IPS-11a (cell line): ENCODE measurements around the gene MEIS1.

Source experiments
- H3K4me3 ChIP-seq: one replicate; pipeline ENCODE4 v1.5.1; 2013; ENCODE audit warnings: low read depth, low read length, control low read depth

Gene MEIS1

GRCh38 chr2:66431274-66431642 lies 3.7 kb upstream of the MEIS1 start:
- no peak overlapping the region for H3K4me3 ChIP-seq

DNA sequence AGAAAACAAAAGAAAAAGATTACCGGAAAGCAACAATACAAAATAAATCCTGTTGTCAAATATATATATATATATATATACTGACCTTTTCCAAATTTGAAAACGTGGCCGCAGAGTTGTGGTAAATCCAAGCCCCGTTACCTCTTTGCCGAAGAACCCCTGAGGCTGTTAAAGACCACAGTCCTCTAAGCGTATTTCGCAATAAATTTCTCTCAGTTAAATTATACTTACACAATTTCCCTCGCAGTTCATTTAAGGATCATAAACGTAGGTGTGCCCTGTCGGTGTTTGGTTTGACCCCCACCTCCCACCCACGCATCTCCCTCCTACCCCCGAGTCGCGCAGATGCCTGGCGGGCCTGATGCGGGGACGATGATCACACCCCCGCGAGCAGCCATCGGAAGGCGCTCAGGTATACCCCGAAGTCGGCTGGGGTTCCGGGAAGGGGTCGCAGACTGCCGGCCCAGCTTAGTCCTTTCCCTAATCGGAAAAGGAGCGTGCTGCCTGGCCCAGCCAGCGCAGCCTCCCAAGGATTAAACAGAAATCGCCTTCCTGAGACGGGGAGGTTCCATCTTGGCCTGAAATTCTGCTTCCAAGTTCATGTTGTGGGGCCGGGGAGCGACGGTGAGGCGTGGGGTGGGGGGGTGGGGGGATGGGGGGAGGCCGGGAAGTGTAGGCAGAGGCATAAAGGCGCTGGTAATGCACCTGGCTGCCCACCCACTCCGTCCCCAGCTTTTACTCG lies 2.9 kb upstream of the MEIS1 start:
- H3K4me3 ChIP-seq, result no peak overlapping the region

DNA sequence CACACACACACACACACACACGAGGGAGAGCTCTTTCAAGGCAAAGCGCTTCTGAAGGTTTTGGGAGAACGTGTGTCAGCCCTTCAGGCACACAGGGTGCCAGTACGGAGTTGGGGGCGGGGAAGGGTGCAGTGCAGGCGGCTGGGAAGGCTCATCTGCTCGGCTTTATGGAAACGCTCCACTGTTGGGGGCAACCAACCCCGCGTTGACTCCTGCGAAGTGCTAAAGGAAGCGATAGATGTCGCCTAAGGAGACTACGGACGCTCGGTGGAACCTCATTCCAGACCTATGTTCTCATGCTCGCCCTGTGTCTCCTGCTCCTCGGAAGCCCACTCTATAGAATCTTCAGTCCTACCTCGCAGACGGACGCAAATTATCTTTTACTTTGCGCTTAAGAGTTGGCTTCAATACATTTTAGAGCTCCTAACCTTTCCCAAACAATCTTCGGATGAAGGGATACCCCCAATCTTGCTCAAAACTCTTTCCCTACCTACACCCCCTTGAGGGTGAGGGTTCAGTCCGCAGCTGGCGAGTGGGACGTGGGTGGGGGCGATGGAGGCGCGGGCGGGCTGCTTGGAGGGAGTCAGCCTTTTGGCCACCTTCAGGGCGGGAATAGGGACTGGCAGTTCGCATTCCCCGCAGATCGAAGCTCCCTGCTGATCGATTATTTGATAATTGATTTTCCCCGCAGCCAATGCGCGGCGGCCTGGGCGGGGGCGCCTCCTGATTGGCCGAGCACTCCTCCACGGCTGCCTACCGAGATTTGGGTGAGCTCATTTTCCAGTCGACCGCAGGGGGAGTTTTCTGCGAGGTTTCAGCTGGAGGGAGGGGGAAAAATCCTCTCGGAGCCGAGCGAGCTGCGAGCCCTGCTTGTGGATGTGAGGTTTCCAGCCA lies 1.9 kb upstream of the MEIS1 start:
- H3K4me3 ChIP-seq, result peak overlapping the region; percentile 38

DNA sequence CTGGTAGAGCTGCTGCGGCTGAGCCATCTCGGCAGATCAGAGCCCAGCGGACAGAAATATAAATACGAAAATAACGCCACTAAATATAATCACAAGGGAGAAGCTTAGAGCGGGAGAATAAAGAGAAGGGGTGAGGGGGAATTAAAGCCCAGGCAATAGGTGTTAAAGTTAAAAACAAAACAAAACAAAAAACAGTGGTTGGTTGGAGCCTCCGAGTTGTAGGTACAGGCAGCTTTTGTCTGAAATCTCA lies 1.3 kb upstream of the MEIS1 start:
- peak overlapping the region; percentile 38 for H3K4me3 ChIP-seq

DNA sequence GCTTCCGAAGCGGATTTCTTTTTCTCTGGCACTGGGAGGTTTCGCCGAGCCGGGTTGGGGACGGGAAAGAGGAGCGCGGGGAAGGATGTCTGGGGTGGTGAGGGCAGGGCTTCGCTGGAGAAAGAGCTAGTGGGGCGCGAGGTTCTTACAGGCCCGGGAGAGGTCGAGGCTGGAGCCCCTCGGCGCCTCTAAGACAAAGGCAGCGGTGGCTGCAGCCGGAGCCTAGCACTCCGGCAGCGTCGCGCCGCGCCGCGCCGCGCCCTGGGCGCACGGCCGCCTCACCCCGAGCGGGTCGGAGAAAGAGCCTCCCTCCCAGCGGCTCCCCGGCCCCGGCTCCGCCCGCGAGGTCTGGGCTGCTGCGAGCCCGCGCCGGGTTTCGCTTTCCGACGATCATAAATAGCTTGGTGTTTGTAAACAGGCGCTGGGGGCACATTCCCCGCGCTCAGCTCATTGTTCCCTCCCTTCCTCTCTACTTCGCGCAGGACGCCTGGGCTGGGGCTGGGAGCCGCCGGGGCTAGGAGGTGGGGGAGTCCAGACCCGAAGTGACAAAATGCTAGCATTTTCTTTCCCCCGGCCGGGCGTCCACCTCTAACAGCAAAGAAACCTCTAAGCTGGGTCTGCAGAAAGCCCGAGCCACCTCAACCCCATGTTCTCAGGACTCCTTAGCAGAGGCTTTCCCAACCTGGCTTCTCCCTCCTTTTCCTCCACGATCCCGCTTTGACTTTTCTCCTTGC lies 813 bp upstream of the MEIS1 start:
- peak overlapping the region; percentile 38 for H3K4me3 ChIP-seq

DNA sequence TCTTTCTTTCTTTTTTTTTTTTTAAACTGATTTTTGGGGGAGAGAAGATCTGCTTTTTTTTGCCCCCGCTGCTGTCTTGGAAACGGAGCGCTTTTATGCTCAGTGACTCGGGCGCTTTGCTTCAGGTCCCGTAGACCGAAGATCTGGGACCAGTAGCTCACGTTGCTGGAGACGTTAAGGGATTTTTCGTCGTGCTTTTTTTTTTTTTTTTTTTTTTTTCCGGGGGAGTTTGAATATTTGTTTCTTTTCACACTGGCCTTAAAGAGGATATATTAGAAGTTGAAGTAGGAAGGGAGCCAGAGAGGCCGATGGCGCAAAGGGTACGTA lies 587 bp downstream of the MEIS1 start:
- H3K4me3 ChIP-seq, result no peak overlapping the region

DNA sequence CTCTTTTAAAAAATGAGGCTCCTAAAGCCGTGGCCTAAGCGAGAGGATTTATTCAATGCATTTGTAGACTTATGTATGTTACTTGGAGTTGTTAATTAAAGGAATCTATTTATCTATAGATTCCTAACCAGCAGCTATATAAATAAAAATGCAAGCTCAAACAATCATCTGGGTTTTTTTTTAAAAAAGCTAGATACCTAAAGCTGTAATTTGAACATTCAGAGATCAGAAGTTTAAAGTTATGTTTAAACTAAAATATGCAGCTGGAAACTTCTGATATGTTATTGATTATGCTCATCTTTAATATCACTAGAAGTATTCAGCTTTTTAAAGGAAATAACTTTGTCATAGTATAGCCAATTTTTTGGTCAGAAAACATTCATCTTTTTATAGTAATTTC lies 1.0 kb downstream of the MEIS1 start:
- H3K4me3 ChIP-seq, result no peak overlapping the region

- H3K4me3 ChIP-seq, result no peak overlapping the region
Measured at GRCh38 chr2:66436581-66437001, 1.7 kb downstream of the MEIS1 start.

GRCh38 chr2:66437109-66437690 lies 2.3 kb downstream of the MEIS1 start:
- H3K4me3 ChIP-seq, result no peak overlapping the region

GRCh38 chr2:66437691-66438497 lies 3.0 kb downstream of the MEIS1 start:
- no peak overlapping the region for H3K4me3 ChIP-seq

DNA sequence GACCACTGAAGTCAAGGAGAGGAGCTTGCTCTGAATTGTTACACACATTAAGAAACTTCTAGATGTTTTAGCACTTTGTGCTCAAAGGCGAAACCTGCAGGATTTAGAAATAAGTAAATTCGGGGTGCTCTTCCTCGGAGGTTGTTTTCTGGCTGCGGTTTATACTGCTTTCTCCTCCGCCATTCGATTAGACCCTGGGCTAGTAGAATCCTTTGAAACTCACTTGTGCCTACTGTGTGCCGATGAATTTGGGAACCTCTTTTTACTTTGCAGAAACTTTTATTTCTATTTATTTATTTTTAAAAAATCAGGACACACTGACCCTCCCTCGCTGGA lies 3.5 kb downstream of the MEIS1 start:
- H3K4me3 ChIP-seq, result no peak overlapping the region

- peak overlapping the region; percentile 6 for H3K4me3 ChIP-seq
Measured at GRCh38 chr2:66438891-66439811, 4.2 kb downstream of the MEIS1 start.

DNA sequence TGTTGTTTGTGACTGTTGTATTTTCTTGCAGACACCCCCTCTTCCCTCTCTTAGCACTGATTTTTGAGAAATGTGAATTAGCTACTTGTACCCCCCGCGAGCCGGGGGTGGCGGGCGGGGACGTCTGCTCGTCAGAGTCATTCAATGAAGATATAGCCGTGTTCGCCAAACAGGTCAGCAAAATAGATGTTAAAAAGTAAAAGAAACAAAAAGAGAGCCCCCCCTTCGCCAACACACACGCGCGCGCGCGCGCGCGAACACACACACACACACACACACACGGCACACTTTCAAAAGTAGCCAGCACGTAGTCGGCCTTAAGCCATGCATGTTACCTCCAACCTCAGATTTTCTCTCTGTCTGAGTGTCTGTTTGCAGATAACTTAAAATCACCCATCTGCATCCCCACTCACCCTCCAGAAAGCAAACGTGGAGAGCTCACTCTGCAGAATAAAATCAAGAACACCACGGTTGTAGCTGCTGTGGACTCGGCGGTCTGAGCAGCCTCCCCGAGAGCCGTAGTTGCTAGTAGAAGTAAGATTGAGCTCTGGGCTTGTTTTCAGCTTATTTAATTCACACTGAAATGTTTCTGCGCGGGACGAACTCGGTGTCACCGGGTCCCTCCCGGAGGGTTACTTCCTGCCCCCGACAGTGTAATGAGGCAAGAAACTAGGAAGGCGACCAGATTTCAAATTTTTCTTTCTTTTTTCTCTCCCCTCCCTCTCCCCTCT lies 5.1 kb downstream of the MEIS1 start:
- H3K4me3 ChIP-seq, result no peak overlapping the region

DNA sequence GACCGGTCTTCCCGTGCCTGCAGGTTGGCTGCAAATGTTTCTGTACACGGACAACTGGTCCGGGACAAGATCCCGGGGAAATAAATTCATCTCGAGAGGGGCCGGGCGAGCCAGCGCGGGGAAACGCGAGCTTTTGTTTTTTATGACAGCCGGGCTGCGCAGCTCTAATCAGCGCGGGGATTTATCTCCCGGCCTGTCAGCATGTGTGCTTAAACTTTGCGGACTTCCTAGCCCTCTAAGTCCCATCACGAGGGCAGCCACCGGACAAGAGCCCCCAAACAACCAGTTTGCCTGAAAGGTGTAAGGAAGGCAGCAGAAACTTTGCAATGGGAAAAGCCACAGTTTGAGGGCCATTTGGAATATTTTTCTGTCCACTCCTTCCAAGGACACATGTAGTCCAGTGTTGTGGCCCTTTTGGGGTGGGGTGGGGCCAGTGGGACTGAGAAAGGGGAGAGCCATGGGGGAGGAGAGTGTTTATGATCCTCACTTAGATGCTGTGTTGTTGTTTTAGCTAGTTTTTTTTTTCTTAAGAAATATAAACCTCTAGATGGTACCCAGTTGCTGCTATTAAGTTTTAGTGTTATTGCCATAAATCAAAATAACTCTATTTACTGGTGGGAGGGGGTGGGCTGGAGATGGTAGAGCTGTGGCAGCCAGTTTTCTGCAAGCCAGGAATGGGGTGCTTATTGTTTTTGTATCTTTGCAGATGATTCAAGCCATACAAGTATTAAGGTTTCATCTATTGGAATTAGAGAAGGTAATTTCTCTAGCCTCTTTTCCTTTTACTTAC lies 6.0 kb downstream of the MEIS1 start:
- no peak overlapping the region for H3K4me3 ChIP-seq

DNA sequence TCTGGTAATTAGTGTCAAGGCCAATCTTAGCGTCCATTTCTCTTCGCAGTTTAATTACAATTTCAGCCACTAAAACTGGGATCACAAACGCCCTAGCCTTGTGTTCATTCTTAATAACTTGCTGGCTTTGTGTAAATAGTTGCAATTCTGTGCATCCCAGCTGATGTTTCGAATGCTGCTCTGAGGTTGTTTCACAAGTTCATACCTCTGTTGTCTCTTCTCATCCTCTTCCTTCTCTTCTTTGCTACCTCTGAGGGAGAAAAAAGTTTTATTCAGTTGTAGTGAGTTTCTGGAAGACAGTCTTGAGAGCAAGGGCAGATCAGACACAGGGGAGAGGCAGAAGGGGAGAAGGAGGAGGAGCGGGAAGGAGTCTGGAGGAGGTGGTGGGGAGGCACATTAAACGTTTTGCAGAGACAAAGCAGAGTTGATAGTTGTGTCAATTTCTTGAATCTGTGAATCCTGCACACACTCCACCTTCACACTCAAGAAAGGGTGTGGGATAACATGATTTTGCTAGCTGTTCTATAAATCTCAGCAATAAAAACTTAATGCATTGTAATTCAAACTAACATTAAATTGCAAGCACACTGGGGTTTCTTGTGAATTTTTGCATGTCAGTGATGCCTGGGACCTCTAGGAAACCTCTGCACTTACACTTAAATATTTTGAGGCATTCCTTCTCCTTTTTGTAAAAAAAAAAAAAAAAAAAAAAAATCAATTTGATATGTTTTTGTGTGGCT lies 6.8 kb downstream of the MEIS1 start:
- no peak overlapping the region for H3K4me3 ChIP-seq

GRCh38 chr2:66442516-66443185 lies 7.7 kb downstream of the MEIS1 start:
- no peak overlapping the region for H3K4me3 ChIP-seq
